Forelimb muscle (tissue), 1 donor: ENCODE data around the gene GARIN5B. TPM values are rescaled to one million over a fixed set of nuclear protein-coding genes. Genes with fewer than 3 reads are reported as not detected.

Source experiments
- polyA plus RNA-seq: library from polyadenylated mRNA; unstranded; fragments of 120-200 nt; gene quantifications from one replicate; pipeline ENCODE4 v1.2.1, GENCODE V29; 2013; ENCODE audit not compliant: insufficient read length

Gene GARIN5B
- polyA plus RNA-seq, 1 donor, result not detected

Other genes with a start within 250 kb of the GARIN5B start
- 78.0 TPM for gene PPP1R12C, start 245.6 kb downstream of the GARIN5B start, polyA plus RNA-seq
- gene TNNT1, start 214.1 kb downstream of the GARIN5B start, polyA plus RNA-seq, result 742 TPM
- 3.2 TPM for gene TNNI3, start 205.5 kb downstream of the GARIN5B start, polyA plus RNA-seq
- gene DNAAF3, start 196.6 kb downstream of the GARIN5B start, polyA plus RNA-seq, result 0.92 TPM
- gene SYT5, start 183.0 kb downstream of the GARIN5B start, polyA plus RNA-seq, result not detected
- gene PTPRH, start 153.8 kb downstream of the GARIN5B start, polyA plus RNA-seq, result 0.11 TPM
- gene TMEM86B, start 134.5 kb downstream of the GARIN5B start, polyA plus RNA-seq, result 2.8 TPM
- 26.7 TPM for gene PPP6R1, start 104.2 kb downstream of the GARIN5B start, polyA plus RNA-seq
- gene HSPBP1, start 83.2 kb downstream of the GARIN5B start, polyA plus RNA-seq, result 25.6 TPM
- 7.4 TPM for gene BRSK1, start 79.3 kb downstream of the GARIN5B start, polyA plus RNA-seq
- 1.00 TPM for gene TMEM150B, start 37.9 kb downstream of the GARIN5B start, polyA plus RNA-seq
- gene KMT5C, start 23.4 kb downstream of the GARIN5B start, polyA plus RNA-seq, result 27.5 TPM
- 0.15 TPM for gene COX6B2, start 8.5 kb downstream of the GARIN5B start, polyA plus RNA-seq
- gene IL11, start 7.2 kb upstream of the GARIN5B start, polyA plus RNA-seq, result 0.40 TPM
- gene TMEM190, start 13.6 kb upstream of the GARIN5B start, polyA plus RNA-seq, result not detected
- gene TMEM238, start 21.0 kb upstream of the GARIN5B start, polyA plus RNA-seq, result 0.23 TPM
- gene RPL28, start 22.7 kb upstream of the GARIN5B start, polyA plus RNA-seq, result 1,731 TPM
- gene UBE2S, start 44.5 kb upstream of the GARIN5B start, polyA plus RNA-seq, result 41.0 TPM
- 0.14 TPM for gene SHISA7, start 80.0 kb upstream of the GARIN5B start, polyA plus RNA-seq
- gene ISOC2, start 98.4 kb upstream of the GARIN5B start, polyA plus RNA-seq, result 36.2 TPM
- gene C19orf85, start 101.5 kb upstream of the GARIN5B start, polyA plus RNA-seq, result not detected
- gene ZNF628, start 113.4 kb upstream of the GARIN5B start, polyA plus RNA-seq, result 4.1 TPM
- gene NAT14, start 121.9 kb upstream of the GARIN5B start, polyA plus RNA-seq, result 27.0 TPM
- 17.3 TPM for gene SSC5D, start 125.2 kb upstream of the GARIN5B start, polyA plus RNA-seq
- gene SBK2, start 173.9 kb upstream of the GARIN5B start, polyA plus RNA-seq, result 3.1 TPM
- gene SBK3, start 182.3 kb upstream of the GARIN5B start, polyA plus RNA-seq, result not detected
- gene ZNF579, start 217.6 kb upstream of the GARIN5B start, polyA plus RNA-seq, result 12.0 TPM
- 11.1 TPM for gene FIZ1, start 236.3 kb upstream of the GARIN5B start, polyA plus RNA-seq
- gene ZNF524, start 237.0 kb upstream of the GARIN5B start, polyA plus RNA-seq, result 10.0 TPM
- gene ZNF865, start 242.4 kb upstream of the GARIN5B start, polyA plus RNA-seq, result 7.6 TPM